NCI-H526 treated with DMSO at 0.1 percent for 48 hours (cell line): Measurements from ENCODE around the gene FLVCR1.

ENCODE experiments used
- DNase-seq: peaks from one replicate; lab custom pipeline; 2025; lab: John Stamatoyannopoulos, UW

The FLVCR1 gene

DNA sequence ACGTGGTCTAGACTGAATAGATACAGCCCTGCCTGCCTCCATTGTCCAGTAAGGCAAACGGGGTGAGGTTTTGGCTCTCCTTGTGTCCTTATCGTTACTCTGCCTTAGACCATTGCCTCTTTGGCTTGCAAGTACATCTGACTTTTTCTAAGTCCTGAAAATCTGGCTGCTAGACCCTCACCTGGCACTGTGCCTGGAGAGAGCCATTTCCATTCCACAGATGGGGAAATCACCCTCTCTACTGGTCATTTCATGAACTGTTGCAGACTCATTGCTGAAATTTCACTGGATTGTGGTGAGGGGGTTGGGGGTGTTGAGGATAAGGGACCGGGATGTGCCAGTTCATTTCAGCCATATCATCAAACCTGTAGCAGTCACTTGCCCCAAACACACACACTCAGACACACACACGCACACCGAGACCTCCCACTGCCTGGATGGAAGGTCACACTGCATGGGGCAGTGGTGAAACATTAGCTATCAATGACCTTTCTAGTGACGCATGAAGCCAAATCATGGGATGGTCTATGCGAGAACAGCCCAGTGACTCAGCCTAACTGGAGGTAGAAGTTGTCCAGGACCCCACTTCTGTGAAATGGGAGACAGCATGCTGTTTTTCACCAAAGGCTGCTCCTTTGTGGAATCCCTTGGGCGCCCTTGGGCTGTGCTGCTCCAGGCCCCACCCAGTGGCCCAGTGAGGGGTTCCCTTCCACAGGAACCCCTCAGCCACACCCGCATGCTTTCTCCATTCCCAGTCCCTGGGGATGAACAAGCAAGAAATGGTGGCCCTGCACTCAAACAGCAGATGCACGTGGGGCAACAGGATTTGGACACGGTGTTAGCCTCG is 57.4 kb downstream of the FLVCR1 start:
- no peak for DNase-seq

- no peak for DNase-seq
These were observed 58.5 kb downstream of the FLVCR1 start for GRCh38 chr1:212916481-212917133.

GRCh38 chr1:212917134-212917485 is 59.0 kb downstream of the FLVCR1 start:
- no peak for DNase-seq

GRCh38 chr1:212917858-212918257 is 59.8 kb downstream of the FLVCR1 start:
- DNase-seq: no peak

GRCh38 chr1:212918824-212919223 is 60.7 kb downstream of the FLVCR1 start:
- no peak for DNase-seq

DNA sequence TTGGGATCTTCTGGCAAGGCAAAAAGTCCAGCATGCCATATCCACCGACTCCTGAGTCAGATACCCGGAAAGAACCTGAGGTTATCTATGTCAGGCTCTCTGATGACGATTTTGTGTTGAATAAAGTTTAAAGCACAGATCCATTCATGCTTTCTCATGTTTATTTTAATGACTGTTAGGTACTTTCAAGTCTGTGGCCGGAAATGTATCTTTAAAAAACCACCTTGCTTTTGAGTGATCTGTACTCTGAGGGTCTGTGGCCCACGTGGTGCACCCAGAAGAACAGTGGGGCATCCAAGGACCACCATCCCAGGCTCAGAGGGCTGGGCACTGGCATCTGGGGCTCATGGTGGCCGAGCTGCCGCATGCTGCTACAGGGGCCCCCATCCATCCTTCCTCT is 62.2 kb downstream of the FLVCR1 start:
- no peak for DNase-seq

GRCh38 chr1:212920896-212921295 is 62.8 kb downstream of the FLVCR1 start:
- DNase-seq: no peak

DNA sequence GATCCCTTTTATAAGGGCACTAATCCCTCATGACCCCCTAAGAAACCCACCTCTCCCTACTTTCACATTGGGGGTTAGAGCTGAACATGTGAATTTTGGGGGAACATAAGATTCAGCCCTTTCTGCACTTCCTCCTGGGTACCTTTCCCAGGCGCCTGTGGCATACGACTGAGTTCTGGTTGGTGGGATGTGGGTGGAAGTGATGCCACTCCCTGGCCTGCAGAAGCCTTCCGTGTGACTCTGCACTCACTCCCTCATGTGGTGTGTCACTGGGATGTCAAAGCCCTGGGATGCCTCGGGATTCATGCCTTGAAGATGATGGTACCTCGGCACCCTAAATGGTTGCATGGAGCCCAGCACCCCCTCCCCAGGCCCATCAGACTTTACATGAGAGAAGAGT is 63.9 kb downstream of the FLVCR1 start:
- no peak for DNase-seq

DNA sequence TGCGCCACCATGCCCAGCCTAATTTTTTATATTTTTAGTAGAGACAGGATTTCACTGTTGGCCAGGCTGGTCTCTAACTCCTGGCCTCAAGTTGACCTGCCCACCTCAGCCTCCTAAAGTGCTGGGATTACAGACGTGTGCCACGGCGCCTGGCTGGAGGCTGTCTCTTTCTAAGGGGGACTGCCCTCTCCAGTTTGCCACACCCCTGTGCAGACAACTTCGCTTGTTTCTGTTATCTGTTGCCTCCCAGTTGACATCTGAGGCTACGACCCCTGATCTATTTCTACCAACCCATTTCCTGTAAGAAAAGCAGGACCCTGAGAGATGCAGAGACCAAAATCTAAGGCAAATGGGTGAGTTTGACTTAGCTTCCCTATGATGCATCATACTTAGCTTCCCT is 68.3 kb downstream of the FLVCR1 start:
- DNase-seq: no peak

DNA sequence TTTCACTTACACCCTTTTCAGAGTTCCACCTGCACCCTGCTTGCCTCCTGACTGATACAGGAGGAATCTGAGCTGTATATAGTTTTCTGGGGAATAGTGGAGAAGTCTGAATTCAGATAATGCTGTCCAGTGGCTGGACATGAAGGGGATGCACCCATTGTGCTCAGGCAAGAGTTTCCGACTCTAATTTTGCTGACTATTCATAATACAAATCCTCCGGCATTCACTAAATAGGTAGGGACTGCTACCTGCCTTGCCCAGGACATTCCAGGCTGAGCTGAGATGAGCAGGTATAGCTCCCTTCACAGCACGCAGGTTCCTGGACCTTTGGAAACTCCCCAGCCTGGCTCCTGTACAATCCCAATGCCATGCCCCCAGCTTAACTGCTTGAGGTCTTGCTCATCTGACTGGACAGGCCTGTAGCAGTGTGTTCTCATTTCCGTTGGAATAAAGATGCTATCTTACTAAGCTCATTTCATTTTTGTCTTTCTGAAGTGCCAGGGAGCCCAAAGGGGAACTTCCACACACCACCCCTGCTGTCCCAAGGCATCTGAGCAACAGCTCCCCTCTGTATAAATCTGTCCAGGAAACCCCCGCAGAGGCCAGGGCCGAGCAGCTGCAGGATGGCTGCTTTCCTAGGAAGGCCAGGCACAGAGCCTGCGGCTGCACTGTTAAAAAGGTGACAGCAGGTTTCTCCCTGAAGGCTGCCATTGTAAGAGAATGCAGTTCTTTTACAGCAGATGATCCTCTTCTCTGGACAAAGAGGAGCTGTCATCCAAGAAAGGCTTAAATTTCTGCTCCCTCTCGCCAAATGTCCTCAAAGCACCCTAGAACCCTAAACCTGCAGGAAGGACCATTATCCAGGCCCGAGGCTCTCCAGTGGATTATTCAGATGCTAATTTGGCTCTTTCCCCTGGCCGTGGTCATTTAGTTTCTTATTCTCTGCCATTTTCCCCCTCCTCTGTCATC is 70.5 kb downstream of the FLVCR1 start:
- DNase-seq: no peak

DNA sequence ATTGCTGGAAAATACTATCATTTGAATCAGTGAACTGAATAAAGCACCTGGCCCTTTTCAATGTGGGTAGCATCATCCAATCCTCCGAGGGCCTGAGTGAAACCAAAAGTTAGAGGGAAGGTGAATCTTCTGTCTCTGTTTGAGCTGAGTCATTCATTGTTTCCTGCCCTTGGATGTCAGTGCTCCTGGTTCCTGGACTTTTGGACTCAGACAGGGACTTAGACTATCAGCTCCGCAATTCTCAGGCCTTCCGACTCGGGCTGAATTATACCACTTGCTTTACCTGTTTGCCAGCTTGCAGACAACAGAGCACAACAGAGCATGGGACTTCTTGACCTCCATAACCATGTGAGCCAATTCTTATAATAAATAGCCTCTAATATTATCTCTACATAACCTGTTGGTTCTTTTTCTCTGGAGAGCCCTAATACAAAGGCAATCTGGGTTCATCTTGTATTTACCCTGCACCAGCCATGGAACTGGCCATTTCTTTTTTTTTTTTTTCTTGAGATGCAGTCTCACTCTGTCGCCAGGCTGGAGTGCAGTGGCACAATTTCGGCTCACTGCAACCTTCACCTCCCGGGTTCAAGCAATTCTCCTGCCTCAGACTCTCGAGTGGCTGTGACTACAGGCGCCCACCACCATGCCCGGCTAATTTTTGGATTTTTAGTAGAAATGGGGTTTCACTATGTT is 73.1 kb downstream of the FLVCR1 start:
- no peak for DNase-seq

GRCh38 chr1:212933815-212934471 is 75.9 kb downstream of the FLVCR1 start:
- no peak for DNase-seq

GRCh38 chr1:212935387-212935981 is 77.4 kb downstream of the FLVCR1 start:
- no peak for DNase-seq

DNA sequence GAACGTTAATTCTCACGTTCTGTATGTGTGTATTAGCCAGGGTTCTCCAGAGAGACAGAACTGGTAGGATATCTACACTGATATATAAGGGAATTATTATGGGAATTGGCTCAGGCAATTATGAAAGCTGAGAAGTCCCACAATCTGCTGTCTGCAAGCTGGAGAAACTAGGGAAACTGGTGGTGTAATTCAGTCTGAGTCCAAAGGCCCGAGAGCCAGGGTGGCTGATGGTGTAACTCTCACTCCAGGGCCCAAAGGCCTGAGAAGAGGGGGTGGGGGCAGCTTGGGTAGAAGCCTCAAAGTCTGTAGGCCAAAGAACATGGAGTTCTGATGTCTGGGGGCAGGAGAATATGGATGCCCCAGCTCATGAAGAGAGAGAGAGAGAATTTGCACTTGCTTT is 79.0 kb downstream of the FLVCR1 start:
- no peak for DNase-seq

DNA sequence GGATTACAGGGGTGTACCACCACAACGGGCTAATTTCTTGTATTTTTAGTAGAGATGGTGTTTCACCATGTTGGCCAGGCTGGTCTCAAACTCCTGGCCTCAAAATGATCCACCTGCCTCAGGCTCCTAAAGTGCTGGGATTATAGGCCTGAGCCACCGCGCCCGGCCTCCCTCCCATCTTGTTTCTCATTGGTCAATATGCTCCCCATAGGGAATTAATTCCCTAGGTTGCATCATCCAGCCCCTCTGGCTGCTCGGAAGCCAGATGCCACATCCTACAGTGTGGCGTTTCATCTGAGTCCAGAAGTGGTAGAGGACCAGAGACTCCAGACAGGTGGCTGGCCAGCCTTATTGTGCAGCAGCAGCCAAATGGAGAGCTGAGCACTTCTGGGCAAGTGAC is 80.8 kb downstream of the FLVCR1 start:
- DNase-seq: no peak

DNA sequence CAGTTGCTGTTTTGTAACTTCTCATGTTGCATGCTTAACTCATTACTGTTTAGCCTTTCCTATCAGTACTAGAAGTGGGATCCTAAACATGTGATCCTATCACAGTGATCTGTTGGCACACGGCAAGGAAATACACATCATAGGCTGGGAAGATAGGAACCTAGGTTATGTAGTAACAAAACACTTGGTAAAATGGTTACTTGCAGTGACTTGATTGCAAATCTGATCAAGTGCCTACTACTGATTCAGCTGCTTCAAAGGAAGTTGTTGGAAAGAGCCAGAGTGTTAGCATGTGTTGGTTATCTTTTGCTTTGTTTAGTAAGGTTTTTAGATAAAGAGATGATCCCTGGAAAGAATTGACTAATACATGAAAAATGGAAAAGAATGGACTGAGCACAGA is 83.4 kb downstream of the FLVCR1 start:
- DNase-seq: no peak

DNA sequence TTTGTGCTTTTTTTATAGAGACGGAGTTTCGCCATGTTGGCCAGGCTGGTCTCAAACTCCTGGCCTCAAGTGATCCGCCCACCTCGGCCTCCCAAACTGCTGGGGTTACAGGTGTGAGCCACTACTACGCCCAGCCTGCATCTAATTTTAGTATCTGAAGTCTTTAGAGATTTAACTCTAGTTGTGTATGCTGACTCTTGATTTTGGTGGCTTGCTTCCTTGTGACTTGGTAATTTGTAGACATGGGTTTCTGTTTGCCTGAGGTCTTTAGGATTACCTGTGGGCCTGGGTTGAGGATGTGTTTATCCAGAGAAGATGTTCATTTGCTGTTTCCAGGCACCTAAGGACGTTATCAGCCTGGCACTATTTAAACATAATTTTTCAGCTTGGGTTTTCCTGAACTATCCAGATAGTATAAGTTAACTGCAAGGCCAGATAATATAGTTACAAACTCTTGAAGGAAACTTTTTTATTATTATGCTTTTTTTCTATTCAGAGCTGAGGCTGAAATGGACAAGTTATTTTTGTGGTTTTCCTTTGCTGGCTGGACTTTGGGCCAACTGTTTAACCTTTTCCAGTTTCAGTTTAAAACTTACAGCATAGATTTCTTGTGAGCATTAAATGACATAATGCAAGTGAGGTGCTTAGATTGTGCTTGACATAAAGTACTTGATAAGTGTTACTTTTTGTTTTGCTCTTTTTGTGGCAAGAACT is 84.8 kb downstream of the FLVCR1 start:
- DNase-seq: no peak

DNA sequence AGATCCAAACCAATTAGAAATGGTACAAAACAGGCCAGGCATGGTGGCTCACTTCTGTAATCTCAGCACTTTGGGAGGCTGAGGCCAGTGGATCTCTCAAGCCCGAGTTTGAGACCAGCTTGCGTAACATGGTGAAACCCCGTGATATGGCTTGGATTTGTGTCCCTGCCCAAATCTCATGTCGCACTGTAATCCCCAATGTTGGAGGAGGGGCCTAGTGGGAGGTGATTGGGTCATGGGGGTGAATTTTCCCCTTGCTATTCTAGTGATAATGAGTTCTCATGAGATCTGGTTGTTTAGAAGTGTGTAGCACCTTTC is 85.3 kb downstream of the FLVCR1 start:
- no peak for DNase-seq

DNA sequence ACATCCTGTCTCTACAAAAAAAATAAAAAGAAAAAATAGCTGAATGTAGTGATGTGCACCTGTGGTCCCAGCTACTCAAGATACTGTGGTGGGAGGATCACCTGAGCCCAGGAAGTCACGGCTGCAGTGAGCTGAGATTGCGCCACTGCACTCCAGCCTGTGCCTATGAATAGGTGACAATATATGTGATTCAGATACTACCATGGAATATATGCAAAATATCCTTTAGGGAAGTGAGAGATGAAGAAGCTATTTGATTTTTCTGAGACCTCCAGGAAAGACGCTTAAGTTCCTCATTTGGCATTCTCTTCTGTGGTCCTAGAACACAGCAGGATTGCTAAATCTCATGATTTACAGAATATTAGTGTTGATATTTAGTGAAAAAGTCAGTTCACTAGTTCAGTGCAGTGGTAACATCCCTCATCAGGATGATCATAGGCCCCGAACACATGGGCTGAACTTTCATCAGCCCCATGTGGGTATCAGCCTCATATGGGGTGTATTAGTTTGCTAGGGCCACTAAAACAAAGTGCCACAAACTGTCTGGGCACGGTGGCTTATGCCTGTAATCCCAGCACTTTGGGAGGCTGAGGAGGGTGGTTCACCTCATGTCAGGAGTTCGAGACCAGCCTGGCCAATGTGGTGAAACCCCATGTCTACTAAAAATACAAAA is 86.3 kb downstream of the FLVCR1 start:
- DNase-seq: no peak

- DNase-seq: no peak
These were observed 87.0 kb downstream of the FLVCR1 start for GRCh38 chr1:212945056-212945455.
